Endodermal cell (in vitro differentiated cells): ENCODE data around the gene ZNF45. TPM values are rescaled to one million over a fixed set of nuclear protein-coding genes. Genes with fewer than 3 reads are reported as not detected.

Experiments used
- DNase-seq: peaks from one replicate; pipeline ENCODE4 v3.0.0-alpha.2; 2017
- H3K27ac ChIP-seq: 2 replicates; pipeline ENCODE4 v1.5.1; 2013; ENCODE audit warnings: mild to moderate bottlenecking, low read depth, low read length, moderate library complexity
- H3K27me3 ChIP-seq: 2 replicates; pipeline ENCODE4 v1.6.1; 2013; ENCODE audit warnings: mild to moderate bottlenecking, low read length, moderate library complexity; ENCODE audit not compliant: insufficient read depth, control insufficient read depth, poor library complexity, severe bottlenecking
- H3K36me3 ChIP-seq: 2 replicates; pipeline ENCODE4 v1.7.0; 2013; ENCODE audit warnings: mild to moderate bottlenecking, low read length, moderate library complexity; ENCODE audit not compliant: control insufficient read depth, insufficient read depth
- H3K4me1 ChIP-seq: one replicate; pipeline ENCODE4 v1.7.0; 2013; ENCODE audit warnings: low read length; ENCODE audit not compliant: control insufficient read depth, insufficient read depth
- H3K4me3 ChIP-seq: 2 replicates; pipeline ENCODE4 v1.5.1; 2013; ENCODE audit warnings: mild to moderate bottlenecking, low read length, moderate library complexity
- H3K9ac ChIP-seq: 2 replicates; pipeline ENCODE4 v1.6.1; 2013; ENCODE audit warnings: mild to moderate bottlenecking, low read length, moderate library complexity; ENCODE audit not compliant: poor library complexity, severe bottlenecking; ENCODE audit errors: extremely low read depth
- H3K9me3 ChIP-seq: 2 replicates; pipeline ENCODE4 v1.6.1; 2013; ENCODE audit warnings: mild to moderate bottlenecking, low read length, moderate library complexity; ENCODE audit not compliant: control insufficient read depth
- H3K27ac Mint-ChIP-seq: 2 replicates; pipeline ENCODE4 v1.8.0; 2020; ENCODE audit warnings: mixed read lengths
- H3K27me3 Mint-ChIP-seq: 2 replicates; pipeline ENCODE4 v1.8.0; 2021; ENCODE audit warnings: mild to moderate bottlenecking, mixed read lengths; ENCODE audit not compliant: insufficient read depth
- H3K36me3 Mint-ChIP-seq: 2 replicates; pipeline ENCODE4 v1.8.0; 2020; ENCODE audit warnings: low read depth, mixed read lengths
- H3K4me1 Mint-ChIP-seq: 2 replicates; pipeline ENCODE4 v1.8.0; 2020; ENCODE audit warnings: mixed read lengths
- H3K4me3 Mint-ChIP-seq: 2 replicates; pipeline ENCODE4 v1.8.0; 2020; ENCODE audit warnings: mild to moderate bottlenecking, moderate library complexity, mixed read lengths
- H3K9me3 Mint-ChIP-seq: 2 replicates; pipeline ENCODE4 v1.8.0; 2020; ENCODE audit warnings: mild to moderate bottlenecking, mixed read lengths
- CTCF ChIP-seq: fragments of 200-600 bp; sonication (generic); conservative IDR thresholded peaks from 2 replicates; pipeline ENCODE4 v1.5.0; 2021; ENCODE audit warnings: antibody characterized with exemption, mild to moderate bottlenecking
- WGBS, 2 experiments: methylation state at CpG; one replicate each; pipeline versions ENCODE4 v1.1.5 to v1.1.7; 2013; ENCODE audit warnings: missing lambda C conversion rate in 2 of 2, mixed read lengths in 1 of 2; ENCODE audit not compliant: insufficient coverage in 1 of 2, insufficient read length in 1 of 2; 5-methylcytosine and 5-hydroxymethylcytosine counted together
- long read RNA-seq, 4 experiments: library from polyadenylated mRNA in 2 of 4; library from RNA in 1 of 4; library from capped mRNA in 1 of 4; stranded (forward) in 3 of 4; unstranded in 1 of 4; transcript quantifications; one replicate each; pipeline ENCODE4 v2.0.0, GENCODE V29; 2020 to 2021; ENCODE audit warnings: inconsistent platforms in 1 of 4
- polyA plus RNA-seq, 2 experiments: library from polyadenylated mRNA; stranded (reverse); fragments of 50-300 nt; gene quantifications; one replicate each; pipeline ENCODE4 v1.2.3, GENCODE V29; 2013
- total RNA-seq, 2 donors: library from RNA; stranded (reverse); fragmentation: NEBNext Ultra II Directional in 1 of 2; extraction: Animal tissue kit (Norgen Biotek cat#: 25700) in 1 of 2; gene quantifications; 2 replicates in 1 of 2; 3 replicates in 1 of 2; pipeline ENCODE4 v1.2.1, GENCODE V29; 2021

Gene ZNF45
- total RNA-seq: 10 to 100 TPM; 18.6 to 19.4 TPM
- 16.2 TPM for polyA plus RNA-seq (2013, experiment 1 of 2)
- 11.5 TPM for polyA plus RNA-seq (2013, experiment 2 of 2)
- long read RNA-seq, experiment 1, partial matches to known transcripts: 0 of 10 reads
- long read RNA-seq, experiment 1, other reads (novel, unspliced or antisense): 8 of 10 reads
- long read RNA-seq, experiment 2, transcript ZNF45-201 (10 exons, 3,898 nt): major isoform, 6 of 38 reads
- long read RNA-seq, experiment 2, partial matches to known transcripts: 2 of 38 reads
- long read RNA-seq, experiment 2, other reads (novel, unspliced or antisense): 30 of 38 reads
- long read RNA-seq, experiment 3, partial matches to known transcripts: 1 of 45 reads
- long read RNA-seq, experiment 3, other reads (novel, unspliced or antisense): 42 of 45 reads
- long read RNA-seq, experiment 4, partial matches to known transcripts: 0 of 2 reads
- long read RNA-seq, experiment 4, other reads (novel, unspliced or antisense): 2 of 2 reads

GRCh38 chr19:43934985-43935708 is at the start of gene ZNF45:
ZNF45 (minus strand) TSS chr19:43935282; CDS start chr19:43922185, 13,097 bp downstream.
- peak within 1 kb of the TSS; percentile 95 for H3K4me3 Mint-ChIP-seq
- peaks cover 11% of the 10 kb centered on the region for H3K9me3 Mint-ChIP-seq
- peak; percentile 95 for DNase-seq
- no peak for TF ChIP-seq CTCF
- H3K9ac ChIP-seq: peak within 1 kb of the TSS; percentile 63
- no peaks in the 10 kb centered on the region for H3K27me3 ChIP-seq
- H3K27ac Mint-ChIP-seq: peak within 1 kb of the TSS; percentile 94
- H3K4me1 Mint-ChIP-seq: peaks cover 8% of the 10 kb centered on the region
- H3K27ac ChIP-seq: no peak within 1 kb of the TSS
- peaks cover 27% of the 10 kb centered on the region for H3K36me3 Mint-ChIP-seq
- peak within 1 kb of the TSS; percentile 97 for H3K4me3 ChIP-seq
- H3K27me3 Mint-ChIP-seq: peaks cover 4% of the 10 kb centered on the region
- no peaks in the 10 kb centered on the region for H3K4me1 ChIP-seq
- H3K36me3 ChIP-seq: peaks cover 31% of the 10 kb centered on the region
- WGBS, 2 experiments: 1% methylated on average over 22 to 42 of the region's 42 CpGs
- no peaks in the 10 kb centered on the region for H3K9me3 ChIP-seq

GRCh38 chr19:43984687-43985000 is 49.6 kb upstream of the ZNF45 start:
- Mint-ChIP-seq H3K27me3 (peaks cover 2% of the 10 kb centered on the region), H3K4me1 (peaks cover 2% of the 10 kb centered on the region), H3K9me3 (peaks cover 3% of the 10 kb centered on the region), H3K4me3 (peak overlapping the region; percentile 96), H3K27ac (no peak overlapping the region), H3K36me3 (peaks cover 10% of the 10 kb centered on the region)
- 8 to 11% methylated on average over 8 to 14 of the region's 14 CpGs for WGBS, 2 experiments
- no peaks in the 10 kb centered on the region for H3K27me3 ChIP-seq
- H3K36me3 ChIP-seq: peaks cover 16% of the 10 kb centered on the region
- H3K9me3 ChIP-seq: no peaks in the 10 kb centered on the region
- H3K4me3 ChIP-seq: peak overlapping the region; percentile 93
- DNase-seq: peak; percentile 48
- no peak for TF ChIP-seq CTCF
- H3K4me1 ChIP-seq: no peaks in the 10 kb centered on the region
- no peak overlapping the region for H3K27ac ChIP-seq
- peak overlapping the region; percentile 77 for H3K9ac ChIP-seq

GRCh38 chr19:43983912-43984686 is 49.0 kb upstream of the ZNF45 start, which contains the start of gene ZNF155:
ZNF155 (plus strand) TSS chr19:43984188; CDS start chr19:43988544, 4,356 bp downstream.
- no peak within 1 kb of the TSS for H3K27ac ChIP-seq
- Mint-ChIP-seq H3K4me3 (peak within 1 kb of the TSS; percentile 96), H3K4me1 (peaks cover 2% of the 10 kb centered on the region)

More at GRCh38 chr19:43983912-43984686, 49.0 kb upstream of the ZNF45 start, which contains the start of gene ZNF155:
- peak within 1 kb of the TSS; percentile 93 for H3K4me3 ChIP-seq
- peaks cover 3% of the 10 kb centered on the region for H3K9me3 Mint-ChIP-seq
- peak; percentile 96 for DNase-seq
- H3K9me3 ChIP-seq: no peaks in the 10 kb centered on the region
- H3K36me3 ChIP-seq: peaks cover 11% of the 10 kb centered on the region
- TF ChIP-seq CTCF: no peak
- H3K36me3 Mint-ChIP-seq: peaks cover 5% of the 10 kb centered on the region
- H3K27me3 ChIP-seq: no peaks in the 10 kb centered on the region
- H3K27me3 Mint-ChIP-seq: peaks cover 2% of the 10 kb centered on the region
- H3K27ac Mint-ChIP-seq: peak within 1 kb of the TSS; percentile 95
- WGBS, 2 experiments: 0 to 1% methylated on average over 14 to 40 of the region's 40 CpGs
- no peaks in the 10 kb centered on the region for H3K4me1 ChIP-seq
- H3K9ac ChIP-seq: peak within 1 kb of the TSS; percentile 77
